HUES6 (cell line): ENCODE data around the gene ARPC5.
A peak's percentile ranks its signal among the peaks of the same experiment; 100 is the strongest.

Experiments
- H3K27ac ChIP-seq: 2 replicates; pipeline ENCODE4 v1.7.0; 2013; ENCODE audit warnings: low read depth, mild to moderate bottlenecking, low read length, inconsistent platforms
- H3K27me3 ChIP-seq: 2 replicates; pipeline ENCODE4 v1.6.1; 2013; ENCODE audit warnings: low read length; ENCODE audit not compliant: control insufficient read depth, insufficient read depth
- H3K36me3 ChIP-seq: 2 replicates; pipeline ENCODE4 v1.6.1; 2013; ENCODE audit warnings: low read length; ENCODE audit not compliant: control insufficient read depth, insufficient read depth
- H3K4me1 ChIP-seq: 2 replicates; pipeline ENCODE4 v1.6.1; 2013; ENCODE audit warnings: low read length; ENCODE audit not compliant: control insufficient read depth, insufficient read depth
- H3K4me3 ChIP-seq: 2 replicates; pipeline ENCODE4 v1.5.1; 2013; ENCODE audit warnings: low read depth, low read length
- H3K9ac ChIP-seq: one replicate; pipeline ENCODE4 v1.6.1; 2013; ENCODE audit warnings: mild to moderate bottlenecking, low read length
- H3K9me3 ChIP-seq: 2 replicates; pipeline ENCODE4 v1.6.1; 2013; ENCODE audit warnings: low read depth, low read length; ENCODE audit not compliant: control insufficient read depth, insufficient read depth

The ARPC5 gene

GRCh38 chr1:183645531-183645930, 9.9 kb upstream of the ARPC5 start:
- no peak overlapping the region for H3K4me3 ChIP-seq
- no peaks in the 10 kb centered on the region for H3K4me1 ChIP-seq
- no peaks in the 10 kb centered on the region for H3K9me3 ChIP-seq
- H3K27me3 ChIP-seq, result no peaks in the 10 kb centered on the region
- H3K9ac ChIP-seq, result no peak overlapping the region
- H3K36me3 ChIP-seq, result no peaks in the 10 kb centered on the region
- no peak overlapping the region for H3K27ac ChIP-seq

- Histone ChIP-seq H3K4me3 (no peak overlapping the region), H3K9me3 (no peaks in the 10 kb centered on the region), H3K4me1 (no peaks in the 10 kb centered on the region), H3K27ac (no peak overlapping the region), H3K27me3 (peaks cover 10% of the 10 kb centered on the region), H3K36me3 (no peaks in the 10 kb centered on the region), H3K9ac (no peak overlapping the region)
Observed at GRCh38 chr1:183642166-183642565, 6.6 kb upstream of the ARPC5 start.

- peaks cover 20% of the 10 kb centered on the region for H3K27me3 ChIP-seq
- no peaks in the 10 kb centered on the region for H3K9me3 ChIP-seq
- H3K27ac ChIP-seq, result no peak overlapping the region
- H3K4me3 ChIP-seq, result no peak overlapping the region
- no peak overlapping the region for H3K9ac ChIP-seq
- H3K36me3 ChIP-seq, result no peaks in the 10 kb centered on the region
- no peaks in the 10 kb centered on the region for H3K4me1 ChIP-seq
Observed at GRCh38 chr1:183640193-183640592, 4.6 kb upstream of the ARPC5 start.

GRCh38 chr1:183638649-183639387, 3.2 kb upstream of the ARPC5 start:
- Histone ChIP-seq H3K4me3 (no peak overlapping the region), H3K9me3 (no peaks in the 10 kb centered on the region), H3K9ac (no peak overlapping the region), H3K27me3 (peaks cover 20% of the 10 kb centered on the region), H3K27ac (no peak overlapping the region), H3K4me1 (peaks cover 4% of the 10 kb centered on the region; the same call in 1 of the 2 replicates), H3K36me3 (no peaks in the 10 kb centered on the region)

- peaks cover 19% of the 10 kb centered on the region for H3K4me1 ChIP-seq
- H3K9me3 ChIP-seq, result no peaks in the 10 kb centered on the region
- H3K27me3 ChIP-seq, result peaks cover 20% of the 10 kb centered on the region
- H3K4me3 ChIP-seq, result peak overlapping the region; percentile 86; the same call in 1 of the 2 replicates
- H3K27ac ChIP-seq, result no peak overlapping the region
- H3K9ac ChIP-seq, result no peak overlapping the region
- 0 out of 2 replicates have a peak, but pooled peaks cover 4% of the 10 kb centered on the region for H3K36me3 ChIP-seq
Observed at GRCh38 chr1:183636783-183637182, 1.2 kb upstream of the ARPC5 start.

- Histone ChIP-seq H3K27ac (no peak overlapping the region), H3K4me1 (peaks cover 21% of the 10 kb centered on the region), H3K9ac (no peak overlapping the region), H3K4me3 (peak overlapping the region; percentile 86), H3K36me3 (0 out of 2 replicates have a peak, but pooled peaks cover 4% of the 10 kb centered on the region), H3K9me3 (no peaks in the 10 kb centered on the region), H3K27me3 (peaks cover 20% of the 10 kb centered on the region)
Observed at GRCh38 chr1:183636334-183636682, 725 bp upstream of the ARPC5 start.

- H3K27me3 ChIP-seq, result peaks cover 20% of the 10 kb centered on the region
- H3K9me3 ChIP-seq, result no peaks in the 10 kb centered on the region
- peak overlapping the region; percentile 81 for H3K9ac ChIP-seq
- peak overlapping the region; percentile 86 for H3K4me3 ChIP-seq
- H3K4me1 ChIP-seq, result peaks cover 21% of the 10 kb centered on the region
- peak overlapping the region; percentile 56; the same call in 1 of the 2 replicates for H3K27ac ChIP-seq
- peaks cover 14% of the 10 kb centered on the region for H3K36me3 ChIP-seq
Observed at GRCh38 chr1:183635099-183635605, 431 bp downstream of the ARPC5 start.

GRCh38 chr1:183634429-183635065, 1.0 kb downstream of the ARPC5 start:
- Histone ChIP-seq H3K36me3 (peaks cover 20% of the 10 kb centered on the region), H3K9ac (peak overlapping the region; percentile 81), H3K27ac (peak overlapping the region; percentile 56; the same call in 1 of the 2 replicates), H3K9me3 (no peaks in the 10 kb centered on the region), H3K27me3 (peaks cover 20% of the 10 kb centered on the region), H3K4me3 (peak overlapping the region; percentile 86), H3K4me1 (peaks cover 21% of the 10 kb centered on the region)

GRCh38 chr1:183633676-183634343, 1.8 kb downstream of the ARPC5 start:
- peaks cover 21% of the 10 kb centered on the region for H3K4me1 ChIP-seq
- peak overlapping the region; percentile 81 for H3K9ac ChIP-seq
- peaks cover 28% of the 10 kb centered on the region for H3K36me3 ChIP-seq
- H3K27ac ChIP-seq, result peak overlapping the region; percentile 88
- H3K4me3 ChIP-seq, result peak overlapping the region; percentile 86
- no peaks in the 10 kb centered on the region for H3K9me3 ChIP-seq
- H3K27me3 ChIP-seq, result peaks cover 20% of the 10 kb centered on the region

- peak overlapping the region; percentile 81 for H3K9ac ChIP-seq
- H3K36me3 ChIP-seq, result peaks cover 36% of the 10 kb centered on the region
- peak overlapping the region; percentile 86; the same call in 1 of the 2 replicates for H3K4me3 ChIP-seq
- H3K9me3 ChIP-seq, result no peaks in the 10 kb centered on the region
- H3K4me1 ChIP-seq, result peaks cover 21% of the 10 kb centered on the region
- H3K27ac ChIP-seq, result peak overlapping the region; percentile 88; the same call in 1 of the 2 replicates
- peaks cover 18% of the 10 kb centered on the region for H3K27me3 ChIP-seq
Observed at GRCh38 chr1:183632964-183633363, 2.6 kb downstream of the ARPC5 start.
